Adrenal gland (tissue), 12 donors: ENCODE measurements around the gene ATP11A. TPM values are rescaled to one million over a fixed set of nuclear protein-coding genes. Genes with fewer than 3 reads are reported as not detected.

Experiments used
- DNase-seq, 7 donors: peaks; one replicate each; pipeline ENCODE4 v3.0.0-alpha.2; 2019 to 2020
- H3K27ac ChIP-seq, 5 donors: fragments of 200-600 bp; sonication (generic) in 4 of 5; 1 replicate in 3 of 5; 2 replicates in 2 of 5; pipeline versions ENCODE4 v1.5.1 to v1.8.0; 2016 to 2020; ENCODE audit warnings: mild to moderate bottlenecking in 1 of 5
- H3K27me3 ChIP-seq: fragments of 200-600 bp; 2 replicates; pipeline ENCODE4 v1.8.0; 2021
- H3K36me3 ChIP-seq, 2 donors: fragments of 200-600 bp; replicated peaks in 1 of 2; 1 replicate in 1 of 2; 2 replicates in 1 of 2; pipeline versions ENCODE4 v1.5.1 to v1.8.0; 2018 to 2022
- H3K4me1 ChIP-seq, 2 donors: fragments of 200-600 bp; replicated peaks in 1 of 2; 1 replicate in 1 of 2; 2 replicates in 1 of 2; pipeline versions ENCODE4 v1.5.1 to v1.8.0; 2018 to 2021
- H3K4me3 ChIP-seq, 4 donors: fragments of 200-600 bp; sonication (generic) in 3 of 4; one replicate each; pipeline ENCODE4 v1.5.1; 2016 to 2018
- H3K9me3 ChIP-seq, 3 donors: fragments of 200-600 bp; sonication (generic) in 1 of 3; replicated peaks in 1 of 3; 1 replicate in 2 of 3; 2 replicates in 1 of 3; pipeline versions ENCODE4 v1.5.1 to v1.8.0; 2016 to 2021
- CTCF ChIP-seq, 6 experiments: fragments of 450-650 bp in 4 of 6; fragments of 200-600 bp in 2 of 6; sonication (generic) in 1 of 6; IDR thresholded peaks; 1 replicate in 5 of 6; 2 replicates in 1 of 6; pipeline versions ENCODE4 v1.5.1 to v1.8.0; 2016 to 2021; ENCODE audit warnings: antibody characterized with exemption in 6 of 6, mild to moderate bottlenecking in 2 of 6, moderate library complexity in 1 of 6
- POLR2A ChIP-seq, 2 donors: fragments of 450-650 bp; IDR thresholded peaks; one replicate each; pipeline ENCODE4 v1.6.1; 2017; ENCODE audit warnings: antibody characterized with exemption in 2 of 2, mild to moderate bottlenecking in 2 of 2, moderate library complexity in 1 of 2
- WGBS, 4 donors: extraction: QIAGEN DNeasy Blood & Tissue Kit in 2 of 4; methylation state at CpG; one replicate each; pipeline versions ENCODE4 v1.1.5 to v1.1.7; 2013 to 2017; 5-methylcytosine and 5-hydroxymethylcytosine counted together
- intact Hi-C, 2 donors: fragments of 100-400 bp; cut with DNase I; formaldehyde crosslinking; loops; one replicate each; pipeline versions ENCODE4 v1.14.1 to v1.15.0; 2022 to 2023
- polyA plus RNA-seq, 3 donors: library from polyadenylated mRNA; stranded (reverse); fragments of 200-250 nt in 2 of 3; fragments of 350-450 nt in 1 of 3; fragmentation: Illumina TruSeq in 1 of 3; extraction: RNeasy Lipid Tissue Mini Kit (QIAGEN cat#74804) in 1 of 3; gene quantifications; one replicate each; pipeline ENCODE4 v1.2.3, GENCODE V29; 2013 to 2014
- total RNA-seq, 9 donors: library from RNA; depleted of rRNA in 4 of 9; stranded (reverse); fragments of >200 nt in 4 of 9; fragments of 120-200 nt in 1 of 9; fragmentation: NEBNext Ultra II Directional in 1 of 9; extraction: Animal tissue kit (Norgen Biotek cat#: 25700) in 1 of 9; gene quantifications; one replicate each; pipeline versions ENCODE4 v1.1.0 to v1.2.4, GENCODE V29; 2013 to 2023
- donor health status: healthy with polysubstance abuse.
- donor health status: Bipolar disorder and iron deficiency.
- donor health status: DM: yes; HTN: yes; CAD: no.
- donor health status: DM: no; HTN: no; CAD: no.
- donor health status: DM: no; HTN: no; CAD: no.
- donor health status: DM: yes; HTN: yes; CAD: no.

Gene ATP11A
- total and polyA plus RNA-seq, 12 donors, result 6.0 to 94.1 (median 29.8) TPM

DNA sequence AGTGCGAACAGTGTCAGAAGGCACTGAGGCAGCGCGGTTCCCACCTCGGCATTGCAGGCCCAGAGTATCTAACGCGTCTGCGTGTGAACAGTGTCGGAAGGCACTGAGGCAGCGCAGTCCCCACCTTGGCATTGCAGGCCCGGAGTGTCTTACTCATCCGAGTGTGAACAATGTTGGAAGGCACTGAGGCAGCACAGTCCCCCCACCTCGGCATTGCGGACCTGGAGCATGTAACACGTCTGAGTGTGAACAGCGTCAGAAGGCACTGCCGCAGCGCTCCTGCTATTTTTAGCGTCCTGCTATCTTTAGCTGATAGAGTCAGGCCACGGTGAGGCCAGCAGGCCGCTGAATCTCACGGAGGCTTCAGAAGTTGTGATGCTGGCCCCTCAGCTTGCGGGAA, 39.6 kb downstream of the ATP11A start:
- Histone ChIP-seq H3K36me3 (no peaks in the 10 kb centered on the region), H3K4me3 (no peak overlapping the region), H3K9me3 (no peaks in the 10 kb centered on the region), H3K27me3 (no peaks in the 10 kb centered on the region), H3K27ac (no peak overlapping the region), H3K4me1 (peaks cover 14 to 36% of the 10 kb centered on the region in 2 donors)
- intact Hi-C loops, result no loop called here
- no peak for DNase-seq
- no peak for TF ChIP-seq POLR2A (IDR thresholded peaks at IDR 0.05)
- TF ChIP-seq CTCF (IDR thresholded peaks at IDR 0.05), result no peak
- WGBS, 4 donors, result 90 to 92% (median 90%) methylated on average over 16 to 22 of the region's 22 CpGs

GRCh38 chr13:112730157-112730671, 40.4 kb downstream of the ATP11A start:
- 80 to 94% (median 85%) methylated on average over 15 to 21 of the region's 21 CpGs for WGBS, 4 donors
- Histone ChIP-seq H3K27me3 (no peaks in the 10 kb centered on the region), H3K36me3 (no peaks in the 10 kb centered on the region), H3K4me1 (peaks cover 8 to 30% of the 10 kb centered on the region in 2 donors), H3K9me3 (no peaks in the 10 kb centered on the region), H3K27ac (peak overlapping the region in 1 of 5 donors; percentile 7), H3K4me3 (no peak overlapping the region)
- TF ChIP-seq CTCF (IDR thresholded peaks at IDR 0.05) (no peak), POLR2A (IDR thresholded peaks at IDR 0.05) (no peak)
- intact Hi-C loops, result no loop called here
- DNase-seq, result peak in 1 of 7 donors; percentile 84

DNA sequence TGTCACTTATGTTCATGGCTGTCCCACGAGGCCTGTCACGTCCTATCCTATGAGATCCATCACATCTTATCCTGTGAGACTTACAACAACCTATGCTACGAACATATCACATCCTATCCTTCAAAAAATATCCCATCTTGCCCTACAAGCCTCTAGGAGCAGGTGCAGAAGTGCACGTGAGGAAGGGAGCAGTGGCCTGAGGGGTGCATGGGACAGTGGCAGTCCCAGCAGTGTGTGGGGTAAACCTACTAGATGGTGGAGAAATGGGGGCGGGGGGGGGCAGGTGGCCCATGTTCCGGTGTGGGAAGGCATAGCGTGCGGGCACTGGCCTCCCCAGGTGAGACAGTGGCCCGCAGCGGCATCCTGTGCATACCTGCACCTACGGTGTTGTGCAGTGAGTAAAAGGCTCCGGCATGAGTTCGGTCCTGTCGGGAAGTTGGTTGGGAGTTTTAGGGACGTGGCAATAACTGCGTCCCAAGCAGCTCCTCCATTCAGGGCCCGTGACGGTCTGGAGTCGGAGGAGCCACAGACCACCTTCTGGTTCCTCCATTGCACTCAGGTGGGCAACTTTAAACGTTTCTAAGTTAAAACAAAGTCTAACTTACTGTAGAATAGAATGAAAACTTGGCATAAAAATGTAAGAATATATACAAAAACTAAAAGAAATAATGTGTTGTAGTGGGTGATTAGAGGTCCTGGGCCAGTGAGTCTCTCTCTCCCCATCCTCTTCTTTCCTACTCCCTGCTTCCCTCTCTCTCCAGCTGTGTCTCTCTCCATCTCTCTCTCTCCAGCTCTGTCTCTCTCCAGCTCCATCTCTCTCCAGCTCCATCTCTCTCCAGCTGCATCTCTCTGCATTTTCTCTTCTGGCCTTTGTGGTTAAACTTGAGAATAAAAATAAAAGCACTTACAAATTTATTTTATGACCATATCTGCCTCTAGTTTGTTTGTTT, 42.1 kb downstream of the ATP11A start:
- Histone ChIP-seq H3K36me3 (no peaks in the 10 kb centered on the region), H3K27me3 (no peaks in the 10 kb centered on the region), H3K4me1 (peaks cover 0 to 17% of the 10 kb centered on the region in 2 donors), H3K4me3 (no peak overlapping the region), H3K27ac (no peak overlapping the region), H3K9me3 (no peaks in the 10 kb centered on the region)
- DNase-seq, result no peak
- 93 to 96% (median 96%) methylated on average over 18 to 20 of the region's 20 CpGs for WGBS, 4 donors
- TF ChIP-seq POLR2A (IDR thresholded peaks at IDR 0.05) (no peak), CTCF (IDR thresholded peaks at IDR 0.05) (no peak)
- intact Hi-C loops, result no loop called here

DNA sequence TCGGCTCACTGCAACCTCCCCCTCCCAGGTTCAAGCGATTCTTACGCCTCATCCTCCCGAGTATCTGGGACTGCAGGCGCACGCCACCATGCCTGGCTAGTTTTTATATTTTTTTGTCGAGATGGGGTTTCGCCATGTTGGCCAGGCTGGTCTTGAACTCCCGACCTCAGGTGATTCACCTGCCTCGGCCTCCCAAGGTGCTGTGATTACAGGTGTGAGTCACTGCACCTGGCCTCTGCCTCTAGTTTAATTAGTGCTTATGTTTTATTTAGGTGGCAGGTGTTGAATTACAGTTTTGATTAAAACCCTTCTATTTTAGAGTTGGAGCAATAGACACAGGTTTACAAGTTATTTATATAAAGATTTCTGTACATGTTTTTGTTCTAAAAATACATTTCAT, 42.8 kb downstream of the ATP11A start:
- H3K4me1 ChIP-seq, result peaks cover 0 to 17% of the 10 kb centered on the region in 2 donors
- no peak overlapping the region for H3K27ac ChIP-seq
- TF ChIP-seq CTCF (IDR thresholded peaks at IDR 0.05) (no peak), POLR2A (IDR thresholded peaks at IDR 0.05) (no peak)
- no peak for DNase-seq
- H3K9me3 ChIP-seq, result no peaks in the 10 kb centered on the region
- WGBS, 4 donors, result 90 to 93% (median 92%) methylated on average over 10 of the region's 10 CpGs
- H3K27me3 ChIP-seq, result no peaks in the 10 kb centered on the region
- intact Hi-C loops, result no loop called here
- H3K36me3 ChIP-seq, result no peaks in the 10 kb centered on the region
- H3K4me3 ChIP-seq, result no peak overlapping the region
